H1 (cell line): ENCODE results near the gene INAFM1. TPM values are rescaled to one million over a fixed set of nuclear protein-coding genes. Genes with fewer than 3 reads are reported as not detected.

Source experiments
- CBX5 ChIP-seq: fragments of 300-800, 300-1000 bp; sonication (generic); IDR thresholded peaks from 2 replicates; pipeline ENCODE4 v1.7.1; 2016; ENCODE audit warnings: antibody characterized with exemption, low read length, low read depth
- CHD2 ChIP-seq: IDR thresholded peaks from 2 replicates; pipeline ENCODE4 v1.6.1; 2012; ENCODE audit warnings: low read length, improper control_type of control experiment
- HDAC2 ChIP-seq, 2 experiments: fragments of 300-600 bp in 1 of 2; sonication (generic) in 1 of 2; IDR thresholded peaks; 2 replicates each; pipeline ENCODE4 v1.6.1; 2011 to 2012; ENCODE audit warnings: low read depth in 2 of 2, low read length in 2 of 2, mild to moderate bottlenecking in 2 of 2, moderate library complexity in 2 of 2, borderline replicate concordance in 1 of 2, inconsistent platforms in 1 of 2
- HDAC6 ChIP-seq: IDR thresholded peaks from one replicate; pipeline ENCODE4 v1.7.1; 2012; ENCODE audit warnings: low read depth, mild to moderate bottlenecking, inconsistent platforms, low read length, moderate library complexity
- KDM1A ChIP-seq: fragments of 200-600, 300-600 bp; sonication (generic); IDR thresholded peaks from 2 replicates; pipeline ENCODE4 v1.7.1; 2016; ENCODE audit warnings: mild to moderate bottlenecking, low read length, borderline replicate concordance
- KDM4A ChIP-seq: IDR thresholded peaks from one replicate; pipeline ENCODE4 v1.7.1; 2012; ENCODE audit warnings: low read depth, mild to moderate bottlenecking, moderate library complexity, low read length, inconsistent platforms; ENCODE audit not compliant: severe bottlenecking
- RNF2 ChIP-seq: fragments of 200-900, 300-1000 bp; sonication (generic); IDR thresholded peaks from 2 replicates; pipeline ENCODE4 v1.7.1; 2016; ENCODE audit warnings: borderline replicate concordance, low read depth, mild to moderate bottlenecking, antibody characterized with exemption, low read length; ENCODE audit not compliant: poor library complexity, severe bottlenecking; ENCODE audit errors: missing control alignments
- polyA plus RNA-seq, 7 experiments: library from polyadenylated mRNA; depleted of rRNA in 3 of 7; stranded (reverse) in 5 of 7; unstranded in 2 of 7; fragments of >200 nt in 5 of 7; fragments of 200-250 nt in 2 of 7; gene quantifications; 1 replicate in 5 of 7; 2 replicates in 1 of 7; 4 replicates in 1 of 7; pipeline versions ENCODE4 v1.2.1 to v1.2.3, GENCODE V29; 2011 to 2013; ENCODE audit warnings: missing spikeins in 2 of 7, mixed read lengths in 2 of 7
- total RNA-seq: library from RNA; stranded (reverse); fragmentation: NEBNext Ultra II Directional; extraction: Animal tissue kit (Norgen Biotek cat#: 25700); gene quantifications from 2 replicates; pipeline ENCODE4 v1.2.1, GENCODE V29; 2021

The INAFM1 gene
- total and polyA plus RNA-seq, 2 of the 8 experiments (the other 6 are each of a cell fraction or from before 2014, with no cell fraction given) = 2.6 to 3.4 TPM

GRCh38 chr19:47310323-47310722 lies 35.6 kb downstream of the INAFM1 start (continued):
- TF ChIP-seq HDAC2 (IDR thresholded peaks at IDR 0.05; ENCODE audit: borderline replicate concordance in 1 of 2, low read depth in 2 of 2, low read length in 2 of 2) (no peak), HDAC6 (no peak), RNF2 (no peak), KDM4A (no peak), CBX5 (no peak), CHD2 (no peak), KDM1A (no peak)
- TF ChIP-seq, all 59 proteins: peak for 0
